ENCODE results near the gene VAMP5. TPM values are rescaled to one million over a fixed set of nuclear protein-coding genes. Genes with fewer than 3 reads are reported as not detected.

The VAMP5 gene
- total and polyA plus RNA-seq, 2 of the 8 experiments (the other 6 are each of a cell fraction or from before 2014, with no cell fraction given): 4.7 to 14.2 TPM

DNA sequence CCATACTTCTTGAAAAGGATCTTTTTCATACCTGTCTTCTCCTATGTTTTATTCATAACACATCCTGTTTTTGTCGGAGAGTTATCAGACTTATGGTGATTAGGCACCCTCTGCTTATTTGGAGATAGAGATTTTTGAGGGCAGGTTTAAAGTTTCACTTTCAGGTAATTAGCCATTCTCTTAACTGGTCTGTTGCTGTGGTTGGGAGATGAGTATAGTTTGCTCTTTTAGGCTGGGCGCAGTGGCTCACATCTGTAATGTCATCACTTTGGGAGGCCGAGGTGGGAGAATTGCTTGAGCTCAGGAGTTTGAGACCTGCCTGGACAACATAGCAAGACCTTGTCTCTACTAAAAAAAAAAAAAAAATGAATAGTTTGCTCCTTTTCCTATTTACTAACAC is 58.5 kb downstream of the VAMP5 start:
- Histone ChIP-seq H3K79me1 (ENCODE audit: low read depth, low read length) (no peaks in the 10 kb centered on the region), H4K91ac (replicated peaks; ENCODE audit: insufficient read length, low read length) (no peak overlapping the region), H2BK12ac (ENCODE audit: low read depth, low read length) (no peak overlapping the region), H3K9me3 (ENCODE audit: insufficient read depth in 2 of 2, low read depth in 1 of 2, low read length in 1 of 2) (no peaks in the 10 kb centered on the region), H3K14ac (ENCODE audit: insufficient read length) (no peak overlapping the region), H2BK5ac (ENCODE audit: low read depth, low read length) (no peak overlapping the region), H3K79me2 (ENCODE audit: control insufficient read depth in 1 of 2, insufficient read depth in 2 of 2, low read length in 2 of 2) (no peaks in the 10 kb centered on the region), H3K9ac (replicated peaks in 1 of 4; ENCODE audit: extremely low read depth in 1 of 4, low read depth in 3 of 4, low read length in 3 of 4) (no peak overlapping the region), H3K27me3 (replicated peaks in 1 of 4; ENCODE audit: control insufficient read depth in 3 of 4, extremely low read depth in 1 of 4, insufficient read depth in 3 of 4, low read length in 3 of 4) (no peaks in the 10 kb centered on the region), H3K4me3 (ENCODE audit: extremely low read depth in 1 of 4, insufficient read depth in 2 of 4, low read depth in 3 of 4, low read length in 4 of 4) (no peak overlapping the region), H3K18ac (ENCODE audit: extremely low read depth, low read length) (no peak overlapping the region), H2BK20ac (ENCODE audit: low read length) (no peak overlapping the region), H3K23me2 (ENCODE audit: low read depth, low read length) (no peaks in the 10 kb centered on the region), H3K36me3 (ENCODE audit: control insufficient read depth in 2 of 4, insufficient read depth in 4 of 4, low read length in 3 of 4) (peaks cover 35 to 96% (median 85%) of the 10 kb centered on the region in 4 experiments), H4K5ac (ENCODE audit: insufficient read length, low read depth, low read length) (no peak overlapping the region), H4K20me1 (replicated peaks in 1 of 2; ENCODE audit: control insufficient read depth in 1 of 2, insufficient read depth in 2 of 2, low read length in 2 of 2) (peaks cover 0 to 4% of the 10 kb centered on the region in 2 experiments), H2BK15ac (ENCODE audit: low read length) (no peak overlapping the region), H3K4me2 (ENCODE audit: insufficient read depth in 1 of 2, low read depth in 2 of 2, low read length in 2 of 2) (no peak overlapping the region), H2AFZ (ENCODE audit: low read length) (no peak overlapping the region), H3K27ac (ENCODE audit: low read depth, low read length) (no peak overlapping the region), H2BK120ac (replicated peaks; ENCODE audit: low read depth, low read length) (no peak overlapping the region), H3K56ac (replicated peaks; ENCODE audit: insufficient read length, low read depth, low read length) (no peak overlapping the region), H3K23ac (ENCODE audit: insufficient read length) (no peak overlapping the region), H4K8ac (ENCODE audit: extremely low read depth, insufficient read depth, low read length) (no peak overlapping the region), H3K4ac (replicated peaks; ENCODE audit: insufficient read length, low read depth, low read length) (no peak overlapping the region), H3K4me1 (replicated peaks in 1 of 4; ENCODE audit: control insufficient read depth in 3 of 4, insufficient read depth in 4 of 4, low read length in 3 of 4) (no peaks in the 10 kb centered on the region), H2AK5ac (ENCODE audit: low read depth, low read length) (no peak overlapping the region)
- CTCF ChIA-PET (ENCODE audit: partially characterized antibody): interaction anchor here (2.8 kb wide), 1 partner anchor 9 kb away, joined by 11 read pairs; no protein-coding TSS in a partner anchor
- POLR2A ChIA-PET (ENCODE audit: partially characterized antibody): interaction anchor here (1.1 kb wide), 1 partner anchor 20 kb away, joined by 4 read pairs; no protein-coding TSS in a partner anchor
- DNase-seq (ENCODE audit: low read depth in 1 of 2, low spot score in 2 of 2) (no peak), FAIRE-seq (no peak)
- WGBS, 2 experiments (ENCODE audit: extremely low coverage in 1 of 2, insufficient coverage in 1 of 2, insufficient read length in 1 of 2, insufficient replicate concordance in 2 of 2, low coverage in 1 of 2, low lambda C conversion rate in 2 of 2, missing lambda C conversion rate in 1 of 2): 91% methylated on average over 3 of the region's 3 CpGs; no CpG with 5 or more reads in 1 of the 2 experiments
- TF ChIP-seq, protein P1, sequence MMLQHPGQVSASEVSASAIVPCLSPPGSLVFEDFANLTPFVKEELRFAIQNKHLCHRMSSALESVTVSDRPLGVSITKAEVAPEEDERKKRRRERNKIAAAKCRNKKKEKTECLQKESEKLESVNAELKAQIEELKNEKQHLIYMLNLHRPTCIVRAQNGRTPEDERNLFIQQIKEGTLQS (IDR thresholded peaks at IDR 0.05; ENCODE audit: insufficient read depth, low read depth, low read length): no peak

All from H1 (cell line).